Left ventricle myocardium inferior (tissue), 1 donor: ENCODE data around the gene SEMG1. TPM values are rescaled to one million over a fixed set of nuclear protein-coding genes. Genes with fewer than 3 reads are reported as not detected.

Experiments
- DNase-seq: peaks from one replicate; pipeline ENCODE4 v3.0.0-alpha.2; 2020
- H3K27ac ChIP-seq: fragments of 200-600 bp; replicated peaks from 2 replicates; pipeline ENCODE4 v1.8.0; 2021
- H3K27me3 ChIP-seq: fragments of 200-600 bp; 2 replicates; pipeline ENCODE4 v1.8.0; 2021; ENCODE audit warnings: low read depth
- H3K36me3 ChIP-seq: fragments of 200-600 bp; 2 replicates; pipeline ENCODE4 v1.8.0; 2021
- H3K4me1 ChIP-seq: fragments of 200-600 bp; 2 replicates; pipeline ENCODE4 v1.8.0; 2021
- H3K4me3 ChIP-seq: fragments of 200-600 bp; 2 replicates; pipeline ENCODE4 v1.8.0; 2021; ENCODE audit warnings: mild to moderate bottlenecking, moderate library complexity
- H3K9me3 ChIP-seq: fragments of 200-600 bp; replicated peaks from 2 replicates; pipeline ENCODE4 v1.8.0; 2021
- intact Hi-C: fragments of 100-400 bp; cut with micrococcal nuclease; formaldehyde crosslinking; loops from one replicate; pipeline ENCODE4 v1.11.0; 2022
- total RNA-seq: library from RNA; stranded (reverse); fragmentation: NEBNext Ultra II Directional; extraction: Animal tissue kit (Norgen Biotek cat#: 25700); gene quantifications from one replicate; pipeline ENCODE4 v1.2.1, GENCODE V29; 2021
- TF ChIP-seq, protein P1 (sequence below): fragments of 200-600 bp; IDR thresholded peaks from 2 replicates; pipeline ENCODE4 v1.8.0; 2021; ENCODE audit warnings: antibody characterized with exemption, mild to moderate bottlenecking, borderline replicate concordance
- donor health status: DM: no; HTN: yes; CAD: no; lungs with severe emphysema.

The SEMG1 gene
- total RNA-seq, 1 donor from 2014 or later = not detected

DNA sequence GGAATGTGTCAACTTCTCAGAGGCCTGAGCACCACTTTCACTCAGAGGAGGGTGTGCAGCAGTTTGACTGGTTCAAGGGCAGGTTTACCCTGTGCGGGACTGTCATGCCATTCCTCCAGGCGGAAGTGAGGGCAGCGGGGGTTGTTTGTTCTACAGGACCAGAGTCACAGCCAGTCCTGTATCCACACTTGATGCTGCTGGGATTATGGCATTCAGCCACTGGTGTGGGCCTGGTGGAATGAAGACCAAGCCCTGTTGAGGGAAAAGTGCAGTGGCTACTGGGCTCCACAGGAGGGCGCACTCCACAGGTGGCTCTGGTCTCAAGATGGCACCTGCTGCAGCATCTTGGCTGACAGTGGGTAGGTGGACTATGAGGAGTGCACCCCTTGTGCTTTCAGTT, 29.2 kb downstream of the SEMG1 start:
- Histone ChIP-seq H3K27ac (no peak overlapping the region), H3K4me3 (no peak overlapping the region), H3K4me1 (no peaks in the 10 kb centered on the region), H3K9me3 (peaks cover 22% of the 10 kb centered on the region), H3K36me3 (no peaks in the 10 kb centered on the region), H3K27me3 (peaks cover 61% of the 10 kb centered on the region)
- DNase-seq = no peak
- intact Hi-C loops = no loop called here
- TF ChIP-seq, protein P1, sequence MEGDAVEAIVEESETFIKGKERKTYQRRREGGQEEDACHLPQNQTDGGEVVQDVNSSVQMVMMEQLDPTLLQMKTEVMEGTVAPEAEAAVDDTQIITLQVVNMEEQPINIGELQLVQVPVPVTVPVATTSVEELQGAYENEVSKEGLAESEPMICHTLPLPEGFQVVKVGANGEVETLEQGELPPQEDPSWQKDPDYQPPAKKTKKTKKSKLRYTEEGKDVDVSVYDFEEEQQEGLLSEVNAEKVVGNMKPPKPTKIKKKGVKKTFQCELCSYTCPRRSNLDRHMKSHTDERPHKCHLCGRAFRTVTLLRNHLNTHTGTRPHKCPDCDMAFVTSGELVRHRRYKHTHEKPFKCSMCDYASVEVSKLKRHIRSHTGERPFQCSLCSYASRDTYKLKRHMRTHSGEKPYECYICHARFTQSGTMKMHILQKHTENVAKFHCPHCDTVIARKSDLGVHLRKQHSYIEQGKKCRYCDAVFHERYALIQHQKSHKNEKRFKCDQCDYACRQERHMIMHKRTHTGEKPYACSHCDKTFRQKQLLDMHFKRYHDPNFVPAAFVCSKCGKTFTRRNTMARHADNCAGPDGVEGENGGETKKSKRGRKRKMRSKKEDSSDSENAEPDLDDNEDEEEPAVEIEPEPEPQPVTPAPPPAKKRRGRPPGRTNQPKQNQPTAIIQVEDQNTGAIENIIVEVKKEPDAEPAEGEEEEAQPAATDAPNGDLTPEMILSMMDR = no peak

DNA sequence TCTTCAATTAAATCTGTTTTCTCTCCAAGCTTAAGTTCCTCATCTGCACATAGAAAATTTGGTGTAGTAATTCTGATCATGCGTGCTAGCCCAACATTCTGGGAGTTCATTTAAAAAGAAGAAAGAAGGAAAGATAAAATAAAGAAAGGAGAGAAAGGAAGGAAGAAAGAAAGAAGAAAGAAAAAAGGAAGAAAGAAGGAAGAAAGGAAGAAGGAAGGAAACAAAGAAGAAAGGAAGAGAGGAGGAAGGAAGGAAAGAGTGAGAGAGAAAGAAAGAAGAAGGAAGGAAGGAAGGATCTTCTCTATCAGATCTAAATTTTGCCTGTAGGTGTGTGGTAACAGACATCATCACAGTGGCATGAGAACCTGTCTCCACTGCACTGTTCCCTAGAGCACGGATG, 31.3 kb downstream of the SEMG1 start:
- TF ChIP-seq, protein P1 = no peak
- Histone ChIP-seq H3K27me3 (peaks cover 73% of the 10 kb centered on the region), H3K4me3 (no peak overlapping the region), H3K9me3 (peaks cover 22% of the 10 kb centered on the region), H3K36me3 (no peaks in the 10 kb centered on the region), H3K4me1 (no peaks in the 10 kb centered on the region), H3K27ac (no peak overlapping the region)
- DNase-seq = no peak
- intact Hi-C loops = no loop called here

DNA sequence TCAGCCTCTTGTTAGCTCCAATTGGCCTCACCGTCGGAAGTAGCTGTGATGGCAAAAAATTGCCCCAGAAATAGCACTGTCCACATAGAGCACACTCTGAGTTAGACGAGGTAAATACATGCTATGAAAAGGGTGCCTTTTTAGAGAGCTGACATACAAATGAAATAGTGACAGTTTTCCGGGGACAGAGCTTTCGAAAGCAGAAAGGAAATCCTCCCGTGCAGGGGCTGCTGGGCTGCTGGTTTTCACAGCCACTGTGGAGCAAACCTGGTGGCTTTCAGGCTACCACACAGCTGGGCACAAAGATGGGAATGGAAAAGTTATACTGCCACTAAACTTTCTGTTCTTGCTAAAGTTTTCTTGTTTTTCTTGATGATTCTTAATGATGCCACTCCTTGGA, 39.3 kb downstream of the SEMG1 start:
- Histone ChIP-seq H3K27ac (no peak overlapping the region), H3K27me3 (peaks cover 95% of the 10 kb centered on the region), H3K36me3 (no peaks in the 10 kb centered on the region), H3K9me3 (no peaks in the 10 kb centered on the region), H3K4me1 (no peaks in the 10 kb centered on the region), H3K4me3 (no peak overlapping the region)
- intact Hi-C loops = no loop called here
- TF ChIP-seq, protein P1 = no peak
- DNase-seq = no peak

DNA sequence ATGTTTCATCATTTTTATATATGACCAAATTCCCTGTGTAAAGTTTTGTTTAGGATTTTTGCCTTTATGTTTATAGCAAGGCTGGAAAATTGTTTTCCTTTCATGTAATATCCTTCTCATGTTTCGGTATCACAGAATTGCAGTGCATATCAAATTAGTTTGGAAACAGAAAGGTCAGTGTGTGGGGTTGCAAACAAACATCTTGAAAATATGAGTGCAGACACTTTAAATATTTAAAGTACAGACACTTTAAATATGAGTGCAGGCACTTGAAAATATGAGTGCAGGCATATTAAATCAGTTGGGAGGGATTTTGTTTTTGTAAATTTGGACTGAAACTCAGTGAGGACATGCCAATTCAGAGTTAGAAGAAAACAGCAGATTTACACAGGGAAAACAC, 41.0 kb downstream of the SEMG1 start:
- no peak for DNase-seq
- H3K9me3 ChIP-seq = no peaks in the 10 kb centered on the region
- peaks cover 97% of the 10 kb centered on the region for H3K27me3 ChIP-seq
- H3K4me1 ChIP-seq = no peaks in the 10 kb centered on the region
- TF ChIP-seq, protein P1 = no peak
- no peaks in the 10 kb centered on the region for H3K36me3 ChIP-seq
- intact Hi-C loops = no loop called here
- H3K4me3 ChIP-seq = no peak overlapping the region
- no peak overlapping the region for H3K27ac ChIP-seq

DNA sequence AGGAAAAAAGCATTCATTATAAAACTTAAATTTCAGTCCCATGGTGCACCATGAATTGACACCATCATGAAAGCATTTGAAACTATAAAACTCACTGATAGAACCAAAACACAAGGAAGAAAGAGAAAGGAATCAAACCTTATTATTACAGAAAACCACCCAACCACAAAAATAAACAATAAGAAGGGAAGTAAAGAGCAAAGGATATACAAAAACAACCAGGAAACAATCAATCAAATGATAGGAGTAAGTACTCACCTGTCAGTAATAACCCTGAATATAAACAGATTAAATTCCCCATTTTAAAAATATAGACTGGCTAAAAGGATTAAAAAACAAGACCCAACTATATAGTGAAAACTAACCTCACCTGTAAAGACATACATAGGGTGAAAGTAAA, 41.8 kb downstream of the SEMG1 start:
- Histone ChIP-seq H3K36me3 (no peaks in the 10 kb centered on the region), H3K27me3 (peaks cover 97% of the 10 kb centered on the region), H3K27ac (no peak overlapping the region), H3K4me1 (no peaks in the 10 kb centered on the region), H3K9me3 (no peaks in the 10 kb centered on the region), H3K4me3 (no peak overlapping the region)
- TF ChIP-seq, protein P1 = no peak
- intact Hi-C loops = no loop called here
- DNase-seq = no peak

DNA sequence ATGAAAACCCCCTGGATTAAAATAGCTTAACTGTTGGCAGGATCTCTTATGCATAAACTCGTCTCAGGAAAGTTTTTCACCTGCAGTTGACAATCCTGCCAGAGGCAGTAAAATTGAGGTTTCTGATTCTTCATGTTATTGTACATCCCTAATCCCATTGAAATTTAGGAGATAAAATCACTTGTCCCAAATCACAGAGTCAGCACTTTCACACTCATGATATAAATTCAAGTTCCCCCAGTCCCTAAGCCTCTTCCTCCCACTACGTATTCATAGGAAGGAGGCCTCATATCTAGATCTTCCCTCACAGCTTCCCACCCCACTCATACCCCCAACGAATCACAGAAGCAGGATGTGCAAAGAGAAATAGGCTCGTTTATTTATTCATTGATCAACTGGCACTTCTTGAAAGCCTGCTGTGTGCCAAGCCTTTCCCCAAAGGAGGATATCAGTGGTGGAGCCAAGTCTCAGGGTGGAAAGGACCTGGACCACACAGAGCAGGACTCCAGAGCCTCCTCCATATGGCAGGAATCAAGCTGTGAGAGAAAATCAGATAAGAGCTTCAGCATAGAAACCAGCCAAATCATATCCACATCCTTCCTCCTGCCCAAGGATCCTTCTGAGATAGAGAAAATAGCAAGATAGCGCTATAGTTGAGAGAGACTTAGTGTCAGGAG, 45.2 kb downstream of the SEMG1 start:
- no peak overlapping the region for H3K4me3 ChIP-seq

More for the DNA sequence above, 45.2 kb downstream of the SEMG1 start:
- intact Hi-C loops = no loop called here
- no peaks in the 10 kb centered on the region for H3K9me3 ChIP-seq
- DNase-seq = no peak
- TF ChIP-seq, protein P1 = no peak
- no peaks in the 10 kb centered on the region for H3K36me3 ChIP-seq
- peaks cover 63% of the 10 kb centered on the region for H3K27me3 ChIP-seq
- H3K4me1 ChIP-seq = no peaks in the 10 kb centered on the region
- H3K27ac ChIP-seq = no peak overlapping the region
